Skeletal muscle satellite cell (primary cell): Measurements from ENCODE around the gene PDE1C.

Experiments used
- H3K27me3 ChIP-seq: 2 replicates; pipeline ENCODE4 v1.7.0; 2013; ENCODE audit warnings: low read length; ENCODE audit not compliant: control insufficient read depth, insufficient read depth
- H3K36me3 ChIP-seq: 2 replicates; pipeline ENCODE4 v1.7.0; 2013; ENCODE audit warnings: mild to moderate bottlenecking, control low read depth, low read length; ENCODE audit not compliant: insufficient read depth
- H3K4me1 ChIP-seq: 2 replicates; pipeline ENCODE4 v1.7.0; 2013; ENCODE audit warnings: low read length; ENCODE audit not compliant: control insufficient read depth, insufficient read depth
- H3K4me2 ChIP-seq: 2 replicates; pipeline ENCODE4 v1.7.0; 2013; ENCODE audit warnings: mild to moderate bottlenecking, low read length
- H3K4me3 ChIP-seq: 2 replicates; pipeline ENCODE4 v1.7.0; 2013; ENCODE audit warnings: low read length
- H3K9ac ChIP-seq: 2 replicates; pipeline ENCODE4 v1.7.0; 2013; ENCODE audit warnings: mild to moderate bottlenecking, low read depth, low read length, moderate library complexity
- H3K9me3 ChIP-seq: replicated peaks from 2 replicates; pipeline ENCODE4 v1.7.0; 2013; ENCODE audit warnings: mild to moderate bottlenecking, control low read depth, low read length

PDE1C gene

DNA sequence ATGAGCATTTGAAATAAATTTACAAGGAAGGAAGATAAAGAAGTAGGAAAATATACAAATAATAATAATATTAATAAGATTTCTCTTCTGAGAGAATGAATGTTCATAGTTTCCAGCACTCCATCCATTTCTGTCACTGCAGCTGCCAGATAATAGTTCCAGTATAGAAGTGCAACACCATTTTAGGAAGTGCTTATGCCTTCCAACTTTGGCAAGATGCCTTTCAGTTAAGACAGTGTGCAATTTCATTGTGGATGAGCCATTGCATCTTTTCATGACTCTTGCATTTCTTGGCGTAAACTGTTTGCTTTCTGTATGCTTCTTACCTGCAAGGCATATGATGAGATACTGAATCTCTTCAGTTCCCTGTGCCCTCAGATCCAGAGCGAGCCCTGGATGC is 185.0 kb downstream of the PDE1C start:
- H3K4me2 ChIP-seq: no peak overlapping the region
- no peaks in the 10 kb centered on the region for H3K27me3 ChIP-seq
- peaks cover 14% of the 10 kb centered on the region for H3K4me1 ChIP-seq
- no peaks in the 10 kb centered on the region for H3K36me3 ChIP-seq
- no peaks in the 10 kb centered on the region for H3K9me3 ChIP-seq
- no peak overlapping the region for H3K9ac ChIP-seq
- no peak overlapping the region for H3K4me3 ChIP-seq

- H3K9me3 ChIP-seq: no peaks in the 10 kb centered on the region
- no peaks in the 10 kb centered on the region for H3K36me3 ChIP-seq
- H3K4me2 ChIP-seq: peak overlapping the region; percentile 53
- no peak overlapping the region for H3K4me3 ChIP-seq
- peak overlapping the region; percentile 12 for H3K9ac ChIP-seq
- no peaks in the 10 kb centered on the region for H3K27me3 ChIP-seq
- H3K4me1 ChIP-seq: peaks cover 14% of the 10 kb centered on the region
Measured at GRCh38 chr7:31883761-31884164, 186.4 kb downstream of the PDE1C start.

GRCh38 chr7:31882187-31882586 is 188.0 kb downstream of the PDE1C start:
- Histone ChIP-seq H3K27me3 (no peaks in the 10 kb centered on the region), H3K4me3 (no peak overlapping the region), H3K4me1 (peaks cover 14% of the 10 kb centered on the region), H3K9ac (no peak overlapping the region), H3K4me2 (no peak overlapping the region), H3K9me3 (no peaks in the 10 kb centered on the region), H3K36me3 (no peaks in the 10 kb centered on the region)

DNA sequence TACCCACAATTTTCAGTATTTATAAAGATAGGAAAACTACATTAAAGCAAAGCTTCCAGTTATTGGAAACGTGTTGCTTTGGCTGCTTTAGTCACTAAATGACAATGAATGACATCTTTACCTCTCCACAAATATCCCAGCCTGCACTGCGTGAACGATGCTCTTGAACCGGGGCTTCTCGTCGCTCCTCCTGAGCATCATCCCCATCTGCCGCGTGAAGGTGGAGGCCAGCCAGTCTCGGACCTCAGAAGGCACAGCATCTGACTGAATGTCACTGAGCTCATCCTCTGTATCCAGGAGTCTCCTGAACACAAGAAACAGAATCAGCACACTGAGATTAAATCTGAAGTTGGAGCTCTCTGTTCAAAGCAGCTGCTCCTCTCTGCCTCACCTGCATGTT is 191.3 kb downstream of the PDE1C start:
- Histone ChIP-seq H3K9ac (no peak overlapping the region), H3K4me1 (peaks cover 7% of the 10 kb centered on the region), H3K27me3 (no peaks in the 10 kb centered on the region), H3K4me2 (no peak overlapping the region), H3K9me3 (no peaks in the 10 kb centered on the region), H3K36me3 (no peaks in the 10 kb centered on the region), H3K4me3 (no peak overlapping the region)

DNA sequence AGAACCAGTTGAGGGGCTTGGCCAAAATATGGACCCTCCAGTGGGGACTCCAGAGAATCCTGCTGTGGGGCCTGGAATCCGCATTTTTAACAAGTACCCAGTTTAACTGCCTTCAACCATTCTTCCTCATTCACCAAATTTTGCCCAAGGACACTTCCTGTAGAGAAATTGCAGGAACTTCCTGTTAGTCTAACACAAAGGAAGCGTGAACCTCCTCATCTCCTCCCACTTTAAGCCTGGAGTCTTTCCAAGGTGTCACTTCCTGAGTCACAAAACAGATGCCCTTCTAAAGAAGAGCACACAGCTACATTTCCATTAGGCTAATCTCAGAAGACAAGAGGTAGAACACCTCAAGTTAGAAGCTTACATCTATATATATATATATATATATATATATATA is 194.8 kb downstream of the PDE1C start:
- no peaks in the 10 kb centered on the region for H3K36me3 ChIP-seq
- H3K4me2 ChIP-seq: no peak overlapping the region
- H3K4me1 ChIP-seq: no peaks in the 10 kb centered on the region
- H3K9me3 ChIP-seq: no peaks in the 10 kb centered on the region
- H3K27me3 ChIP-seq: no peaks in the 10 kb centered on the region
- H3K4me3 ChIP-seq: no peak overlapping the region
- no peak overlapping the region for H3K9ac ChIP-seq

GRCh38 chr7:31874631-31875386 is 195.4 kb downstream of the PDE1C start:
- Histone ChIP-seq H3K4me3 (no peak overlapping the region), H3K9me3 (no peaks in the 10 kb centered on the region), H3K9ac (no peak overlapping the region), H3K36me3 (no peaks in the 10 kb centered on the region), H3K27me3 (no peaks in the 10 kb centered on the region), H3K4me2 (no peak overlapping the region), H3K4me1 (no peaks in the 10 kb centered on the region)

GRCh38 chr7:31873816-31874597 is 196.2 kb downstream of the PDE1C start:
- Histone ChIP-seq H3K9me3 (no peaks in the 10 kb centered on the region), H3K4me3 (no peak overlapping the region), H3K27me3 (no peaks in the 10 kb centered on the region), H3K36me3 (no peaks in the 10 kb centered on the region), H3K4me1 (no peaks in the 10 kb centered on the region), H3K9ac (no peak overlapping the region), H3K4me2 (no peak overlapping the region)

DNA sequence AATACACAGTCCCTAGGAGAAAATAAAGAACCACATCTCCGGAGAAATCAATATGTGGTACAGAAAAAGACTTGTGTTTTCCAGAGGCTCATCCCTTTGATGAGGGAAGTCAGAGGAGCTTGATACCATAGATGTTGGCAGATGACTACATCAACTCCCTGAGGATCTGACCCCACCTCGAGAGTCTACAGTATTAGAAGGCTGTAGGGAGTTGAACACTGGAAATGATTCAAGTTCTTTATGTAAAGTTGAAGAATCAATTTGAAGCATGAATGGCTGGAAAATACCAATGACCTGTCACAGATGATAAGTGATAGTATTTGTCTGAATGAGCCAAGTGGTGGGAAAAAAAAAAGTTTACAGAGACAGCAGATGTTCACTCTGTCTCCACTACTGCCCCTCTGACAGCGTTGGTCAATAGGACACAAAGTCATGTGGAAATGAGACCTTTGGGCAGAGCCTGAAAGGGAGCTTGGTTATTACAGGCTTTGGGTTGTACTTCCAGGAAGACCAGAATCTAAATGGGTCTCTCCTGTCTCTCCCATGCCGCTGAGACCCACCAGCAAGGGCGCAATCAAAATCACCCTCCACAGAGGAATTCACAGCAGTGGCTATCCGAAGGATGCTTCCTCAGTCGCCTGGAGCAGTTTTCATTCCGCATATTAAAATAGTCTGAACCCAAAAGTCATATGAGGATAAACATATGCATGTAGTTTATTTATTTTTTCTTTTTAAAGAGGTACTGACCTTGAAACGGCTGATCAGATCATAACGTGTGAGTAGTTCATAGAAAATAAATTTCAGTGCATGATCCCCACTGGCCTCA is 197.4 kb downstream of the PDE1C start:
- Histone ChIP-seq H3K4me1 (no peaks in the 10 kb centered on the region), H3K36me3 (no peaks in the 10 kb centered on the region), H3K9ac (no peak overlapping the region)

GRCh38 chr7:31864646-31865045 is 205.6 kb downstream of the PDE1C start:
- H3K4me3 ChIP-seq: no peak overlapping the region
- H3K36me3 ChIP-seq: no peaks in the 10 kb centered on the region
- no peaks in the 10 kb centered on the region for H3K27me3 ChIP-seq
- no peak overlapping the region for H3K4me2 ChIP-seq
- H3K9ac ChIP-seq: no peak overlapping the region
- no peaks in the 10 kb centered on the region for H3K9me3 ChIP-seq
- no peaks in the 10 kb centered on the region for H3K4me1 ChIP-seq

More for the DNA sequence above, 197.4 kb downstream of the PDE1C start:
- no peaks in the 10 kb centered on the region for H3K9me3 ChIP-seq
- no peak overlapping the region for H3K4me3 ChIP-seq
- H3K27me3 ChIP-seq: no peaks in the 10 kb centered on the region
- no peak overlapping the region for H3K4me2 ChIP-seq

DNA sequence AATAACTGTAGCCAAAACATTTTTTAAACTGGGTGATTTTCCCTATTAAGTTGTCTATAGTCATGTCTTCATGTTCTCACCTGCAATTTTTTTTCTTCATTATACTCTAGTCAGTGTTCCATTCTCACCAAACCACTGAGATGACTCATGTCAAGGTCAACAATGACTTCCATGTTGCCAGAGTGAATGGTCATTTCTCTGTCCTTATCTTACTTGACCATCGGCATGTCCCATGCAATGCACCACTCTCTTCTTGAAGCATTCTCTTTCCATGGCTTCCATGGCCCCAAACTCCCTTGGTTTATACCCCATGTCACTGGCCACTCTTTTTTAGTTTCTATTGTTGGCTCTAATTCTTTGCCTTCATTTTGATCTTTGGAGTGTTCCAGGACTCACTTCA is 209.3 kb downstream of the PDE1C start:
- Histone ChIP-seq H3K4me1 (no peaks in the 10 kb centered on the region), H3K9me3 (no peaks in the 10 kb centered on the region), H3K27me3 (no peaks in the 10 kb centered on the region), H3K4me3 (no peak overlapping the region), H3K9ac (no peak overlapping the region), H3K4me2 (no peak overlapping the region), H3K36me3 (no peaks in the 10 kb centered on the region)

GRCh38 chr7:31858055-31858454 is 212.2 kb downstream of the PDE1C start:
- Histone ChIP-seq H3K27me3 (no peaks in the 10 kb centered on the region), H3K4me2 (no peak overlapping the region), H3K36me3 (no peaks in the 10 kb centered on the region), H3K9ac (no peak overlapping the region), H3K4me3 (no peak overlapping the region), H3K9me3 (no peaks in the 10 kb centered on the region), H3K4me1 (no peaks in the 10 kb centered on the region)
